HG03064 (cell line): ENCODE results near the gene ERGIC1.
"Not testable (repeated sequence)": the region's sequence is repeated elsewhere in the genome, so short reads cannot be mapped to it uniquely, and the experiment has no call there.

Source experiments
- ATAC-seq: cut with Tn5 transposase; IDR thresholded peaks from one replicate; pipeline ENCODE4 v1.9.1; 2021; ENCODE audit warnings: low read depth; ENCODE audit not compliant: unreplicated experiment

ERGIC1 gene

DNA sequence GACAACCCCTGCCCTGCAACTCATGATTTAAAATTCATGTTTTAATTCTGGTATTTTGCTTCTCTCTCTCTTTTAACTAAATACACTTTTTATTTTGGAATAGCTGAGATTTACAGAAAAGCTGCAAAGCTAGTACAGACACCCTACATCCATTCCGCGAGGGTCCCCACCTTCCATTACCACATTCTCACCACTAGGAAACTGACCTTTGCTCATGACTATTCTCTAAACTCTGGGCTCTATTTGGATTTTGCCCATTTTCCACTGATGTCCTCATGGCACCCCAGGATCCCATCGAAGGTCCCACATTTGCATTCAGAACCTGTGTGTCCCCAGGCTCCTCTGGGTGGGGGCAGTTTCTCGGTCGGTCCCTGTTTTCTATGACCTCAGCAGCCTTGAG lies 11.5 kb downstream of the ERGIC1 start:
- no peak for ATAC-seq

DNA sequence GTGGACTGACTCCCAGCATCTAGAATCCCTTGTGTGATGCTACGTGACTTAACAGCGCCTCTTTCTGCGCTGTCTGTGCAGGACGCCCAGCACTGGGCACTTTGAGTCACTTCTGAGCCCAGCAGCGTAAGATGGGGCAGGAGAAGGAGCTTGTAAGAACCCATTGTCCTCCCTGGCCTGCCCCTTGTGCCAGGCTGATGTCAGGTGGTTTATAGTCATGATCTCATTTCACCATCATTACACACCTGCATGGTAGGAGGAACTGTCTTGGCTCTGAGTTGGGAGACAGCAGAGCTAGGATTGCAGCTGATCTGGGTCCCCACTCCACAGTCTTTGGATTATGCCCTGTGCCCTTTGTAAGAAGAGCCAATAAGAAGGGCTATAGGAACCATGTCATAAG lies 12.2 kb downstream of the ERGIC1 start:
- no peak for ATAC-seq

DNA sequence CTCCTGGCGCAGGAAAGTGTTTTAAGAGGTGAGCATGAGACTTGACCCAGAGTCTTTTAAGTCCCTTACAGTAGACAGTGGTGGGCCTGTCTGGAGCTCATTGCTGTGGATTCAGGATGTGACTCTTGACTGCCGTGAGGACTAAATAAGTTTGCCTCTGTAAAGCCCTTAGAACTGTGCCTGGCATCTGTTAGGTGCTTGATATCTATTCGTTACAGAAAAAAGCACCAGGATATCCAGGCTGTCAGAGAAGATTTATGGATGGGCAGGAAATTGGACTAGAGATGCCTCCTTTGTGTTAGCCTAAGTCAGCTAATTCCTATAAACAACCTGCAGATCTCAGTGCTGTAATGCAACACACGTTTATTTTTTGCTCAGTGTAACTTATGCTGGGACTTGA lies 12.6 kb downstream of the ERGIC1 start:
- no peak for ATAC-seq

- ATAC-seq = not testable (repeated sequence)
Measured at GRCh38 chr5:172847584-172847983, 13.5 kb downstream of the ERGIC1 start.

GRCh38 chr5:172848419-172848818 lies 14.4 kb downstream of the ERGIC1 start:
- ATAC-seq = no peak

DNA sequence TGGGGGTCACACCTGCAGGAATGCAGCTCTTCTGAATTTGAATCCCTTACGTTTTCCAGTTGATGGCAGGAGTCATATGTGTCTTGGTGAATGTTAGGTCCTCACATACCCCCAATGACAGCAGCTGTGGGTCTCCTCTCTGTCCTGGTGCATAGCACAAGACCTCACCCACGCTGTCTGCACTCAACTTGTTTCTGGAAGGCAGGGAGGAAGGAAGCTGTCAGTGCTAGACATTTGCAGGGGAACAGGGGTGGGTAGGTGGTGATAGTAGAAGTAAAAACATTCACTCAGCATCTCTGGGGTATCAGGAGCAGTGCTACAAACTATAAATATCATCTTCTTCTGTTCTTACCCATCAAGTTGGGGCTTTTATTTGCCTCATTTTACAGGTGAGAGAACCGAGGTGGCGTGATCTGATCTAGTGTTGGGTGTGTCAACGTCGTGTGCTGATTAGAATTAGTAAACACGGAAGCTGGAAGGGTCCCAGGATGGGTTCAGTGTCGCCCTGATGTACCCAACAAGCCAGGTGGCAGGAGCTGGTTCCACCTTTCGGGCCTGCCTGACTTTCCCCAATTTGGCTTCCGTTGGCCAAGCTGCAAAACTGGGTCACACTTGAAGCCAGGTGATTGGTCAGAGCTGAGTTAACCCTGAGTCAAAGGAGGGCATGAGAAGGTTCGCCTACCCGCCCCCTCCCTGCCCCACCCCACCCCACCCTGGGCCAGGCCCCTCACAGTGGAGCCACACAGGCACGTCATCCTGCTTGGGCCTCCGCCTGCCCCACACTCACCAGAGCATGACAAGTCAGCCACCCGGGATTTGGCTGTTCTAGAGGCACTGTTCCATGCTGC lies 15.8 kb downstream of the ERGIC1 start:
- peak; percentile 66 for ATAC-seq

GRCh38 chr5:172850454-172850797 lies 16.4 kb downstream of the ERGIC1 start:
- ATAC-seq = no peak

DNA sequence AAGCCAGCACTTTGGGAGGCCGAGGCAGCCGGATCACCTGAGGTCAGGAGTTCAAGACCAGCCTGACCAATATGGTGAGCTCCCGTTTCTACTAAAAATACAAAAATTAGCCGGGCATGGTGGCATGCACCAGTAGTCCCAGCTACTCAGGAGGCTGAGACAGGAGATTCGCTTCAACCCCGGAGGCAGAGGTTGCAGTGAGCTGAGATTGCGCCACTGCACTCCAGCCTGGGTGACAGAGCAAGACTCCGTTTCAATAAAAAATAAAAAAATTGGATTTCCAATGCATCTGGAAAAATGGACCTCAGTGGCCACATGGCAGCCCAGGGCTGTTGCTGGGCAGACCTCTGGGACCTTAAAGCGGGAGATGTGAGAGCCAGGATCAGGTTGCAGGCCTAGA lies 17.2 kb downstream of the ERGIC1 start:
- not testable (repeated sequence) for ATAC-seq

DNA sequence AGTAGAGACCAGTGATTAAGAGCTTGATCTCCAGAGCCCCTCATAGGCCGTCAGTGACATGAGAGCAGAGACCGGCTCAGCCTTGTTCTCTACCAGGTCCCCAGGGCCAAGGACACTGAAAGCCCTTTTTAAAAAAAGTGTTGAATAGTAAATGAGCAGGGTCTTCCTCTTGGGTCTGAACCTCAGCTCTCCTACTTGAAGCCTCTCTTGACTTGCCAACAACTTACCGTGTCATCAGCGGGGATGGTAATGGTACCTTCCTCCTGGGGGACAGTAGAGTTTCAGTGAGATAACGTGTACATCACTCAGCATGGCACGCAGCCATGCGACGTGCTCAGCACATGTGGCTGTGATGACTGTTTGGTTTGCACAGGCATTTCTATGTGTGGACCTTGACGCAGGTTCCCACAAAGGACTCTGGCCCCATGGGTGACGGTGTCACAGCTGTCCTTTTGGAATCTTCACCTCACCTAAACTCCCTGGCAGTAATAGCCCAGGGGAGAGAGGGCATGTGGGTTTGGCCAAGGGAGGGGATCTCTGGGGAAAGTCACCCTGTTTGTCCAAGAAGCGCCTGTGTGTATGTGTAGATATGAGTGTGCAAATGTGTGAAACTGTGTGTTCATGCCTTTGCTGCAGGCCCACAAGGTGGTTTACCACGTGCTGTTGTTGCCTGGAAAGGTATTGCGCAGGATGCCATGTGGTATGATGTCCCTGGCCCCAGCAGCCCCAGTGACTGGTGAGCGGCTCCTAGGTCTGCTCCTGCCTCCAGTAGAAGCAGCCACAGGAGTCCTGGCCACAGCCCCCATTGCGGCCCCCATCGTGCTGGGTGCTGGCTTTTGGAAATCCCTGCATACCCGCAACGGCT lies 18.7 kb downstream of the ERGIC1 start:
- ATAC-seq = no peak

GRCh38 chr5:172853355-172853975 lies 19.4 kb downstream of the ERGIC1 start:
- no peak for ATAC-seq

- ATAC-seq = no peak
Measured at GRCh38 chr5:172854451-172854871, 20.4 kb downstream of the ERGIC1 start.

DNA sequence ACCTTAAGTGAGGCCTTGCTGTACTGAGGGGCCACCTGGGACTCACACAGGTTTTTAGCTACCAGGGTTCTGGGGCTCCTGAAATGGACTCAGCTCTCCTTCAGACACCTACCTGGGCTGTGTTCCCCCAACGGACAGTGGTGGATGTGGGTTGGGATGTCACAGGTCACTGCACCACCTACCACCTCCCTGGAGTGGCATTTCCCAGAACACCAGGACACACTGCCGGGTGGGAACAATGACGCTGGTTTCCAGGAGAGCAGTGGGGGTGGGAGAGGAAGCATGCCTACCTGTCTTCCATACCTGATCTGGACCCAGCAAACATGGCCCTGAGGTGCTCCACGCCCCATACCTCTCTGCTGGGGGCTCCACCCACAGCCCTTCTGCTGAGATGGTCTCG lies 20.9 kb downstream of the ERGIC1 start:
- ATAC-seq = no peak

- no peak for ATAC-seq
Measured at GRCh38 chr5:172855597-172856292, 21.7 kb downstream of the ERGIC1 start.

GRCh38 chr5:172856336-172856735 lies 22.3 kb downstream of the ERGIC1 start:
- no peak for ATAC-seq

DNA sequence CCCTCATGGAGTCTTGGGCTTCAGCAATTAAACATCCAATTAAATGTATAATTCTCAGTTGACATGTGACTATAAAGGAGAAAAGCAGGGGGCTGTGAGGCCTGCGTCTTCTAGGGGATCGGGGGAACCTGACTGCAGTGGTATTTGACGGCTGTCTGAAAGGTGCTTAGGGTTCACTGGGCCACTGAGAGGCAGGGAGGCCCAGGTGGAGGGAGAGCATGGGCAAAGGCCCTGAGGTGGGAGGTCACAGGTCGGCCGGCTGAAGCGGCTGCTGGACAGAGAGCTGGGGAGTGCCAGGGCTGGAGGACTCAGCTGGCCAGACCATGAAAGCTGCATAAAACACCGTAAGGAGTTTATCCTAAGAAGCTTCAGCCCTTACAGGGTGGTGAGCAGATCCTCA lies 23.9 kb downstream of the ERGIC1 start:
- ATAC-seq = no peak

DNA sequence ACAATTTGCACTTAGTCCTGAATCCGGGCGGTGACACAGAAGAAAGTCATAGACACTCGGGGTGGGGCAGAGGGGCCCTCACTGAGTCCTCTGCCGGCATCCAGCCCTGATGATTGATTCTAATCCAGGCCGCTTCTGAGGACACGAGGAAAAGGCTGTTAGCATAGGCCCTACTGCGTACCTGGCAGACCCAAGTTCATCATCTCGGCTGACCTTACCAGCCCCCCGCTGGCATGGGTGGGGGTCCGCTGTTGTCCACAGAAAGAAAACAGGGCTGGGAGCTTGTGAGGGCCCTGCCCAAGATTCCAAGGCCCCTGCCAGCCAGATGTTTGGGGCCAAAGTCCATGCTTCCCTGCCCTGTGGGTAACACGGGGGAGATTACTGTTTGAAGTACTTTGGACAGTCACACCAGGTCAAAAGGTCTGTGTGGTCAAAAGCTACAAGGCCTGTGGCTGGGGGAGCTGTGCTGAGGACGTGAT lies 24.5 kb downstream of the ERGIC1 start:
- no peak for ATAC-seq

DNA sequence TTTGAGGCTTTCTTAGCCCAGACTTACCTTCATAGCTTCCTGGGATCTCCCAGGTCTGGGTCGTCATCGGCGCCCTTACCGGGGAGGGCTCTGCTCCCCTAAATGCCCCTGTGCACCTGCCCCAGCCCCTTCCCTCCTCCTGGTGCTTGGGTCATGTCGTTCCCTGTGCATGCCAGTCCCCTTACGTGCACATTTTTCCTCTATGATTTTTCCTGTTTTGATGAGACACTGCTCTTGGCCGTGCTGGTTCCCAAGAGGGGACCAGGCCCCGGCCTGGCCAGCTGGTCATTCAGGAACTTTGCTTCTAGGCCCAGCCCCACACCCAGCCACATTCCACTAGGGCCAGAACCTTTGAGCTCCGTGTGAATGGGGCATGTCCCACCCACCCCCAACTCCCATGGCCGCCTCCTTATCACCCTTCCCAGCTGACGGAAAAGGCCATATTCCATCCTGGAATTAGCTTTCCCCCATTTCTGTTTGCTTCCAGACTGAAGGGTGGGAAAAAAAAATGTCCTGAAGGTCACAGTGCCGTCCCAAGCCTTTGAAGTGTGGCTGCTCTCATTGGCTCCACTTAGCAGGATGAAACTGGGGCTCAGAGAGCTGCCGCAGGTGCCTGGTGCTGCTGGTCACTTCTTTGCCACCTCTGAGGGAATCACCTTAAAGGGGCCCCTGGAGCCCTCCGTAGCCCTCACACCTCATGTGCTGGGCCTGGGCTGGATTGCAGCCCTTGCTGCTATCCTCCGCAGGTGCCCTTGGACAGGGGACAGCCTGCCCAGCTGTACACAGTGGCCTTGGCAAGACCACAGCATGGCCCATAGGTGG lies 25.1 kb downstream of the ERGIC1 start:
- no peak for ATAC-seq

DNA sequence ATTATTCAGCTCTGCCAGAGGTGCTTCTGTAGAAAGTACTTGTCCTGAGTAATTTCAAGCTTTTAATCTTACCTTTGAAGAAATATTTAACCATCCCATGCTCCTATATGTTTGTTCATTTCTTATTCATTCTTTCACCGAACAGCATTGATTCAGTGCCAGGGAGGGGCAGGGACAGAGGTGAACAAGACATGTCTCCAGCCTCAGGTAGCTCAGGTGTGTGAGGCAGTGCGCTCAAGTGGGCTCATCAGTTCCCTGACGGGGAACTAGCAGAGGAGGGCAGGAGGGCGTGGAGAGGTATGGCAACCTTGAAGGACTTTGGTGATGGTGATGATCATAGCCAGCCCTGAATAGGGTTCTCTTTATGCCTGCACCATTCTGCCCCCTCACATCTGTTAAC lies 25.9 kb downstream of the ERGIC1 start:
- ATAC-seq = no peak

DNA sequence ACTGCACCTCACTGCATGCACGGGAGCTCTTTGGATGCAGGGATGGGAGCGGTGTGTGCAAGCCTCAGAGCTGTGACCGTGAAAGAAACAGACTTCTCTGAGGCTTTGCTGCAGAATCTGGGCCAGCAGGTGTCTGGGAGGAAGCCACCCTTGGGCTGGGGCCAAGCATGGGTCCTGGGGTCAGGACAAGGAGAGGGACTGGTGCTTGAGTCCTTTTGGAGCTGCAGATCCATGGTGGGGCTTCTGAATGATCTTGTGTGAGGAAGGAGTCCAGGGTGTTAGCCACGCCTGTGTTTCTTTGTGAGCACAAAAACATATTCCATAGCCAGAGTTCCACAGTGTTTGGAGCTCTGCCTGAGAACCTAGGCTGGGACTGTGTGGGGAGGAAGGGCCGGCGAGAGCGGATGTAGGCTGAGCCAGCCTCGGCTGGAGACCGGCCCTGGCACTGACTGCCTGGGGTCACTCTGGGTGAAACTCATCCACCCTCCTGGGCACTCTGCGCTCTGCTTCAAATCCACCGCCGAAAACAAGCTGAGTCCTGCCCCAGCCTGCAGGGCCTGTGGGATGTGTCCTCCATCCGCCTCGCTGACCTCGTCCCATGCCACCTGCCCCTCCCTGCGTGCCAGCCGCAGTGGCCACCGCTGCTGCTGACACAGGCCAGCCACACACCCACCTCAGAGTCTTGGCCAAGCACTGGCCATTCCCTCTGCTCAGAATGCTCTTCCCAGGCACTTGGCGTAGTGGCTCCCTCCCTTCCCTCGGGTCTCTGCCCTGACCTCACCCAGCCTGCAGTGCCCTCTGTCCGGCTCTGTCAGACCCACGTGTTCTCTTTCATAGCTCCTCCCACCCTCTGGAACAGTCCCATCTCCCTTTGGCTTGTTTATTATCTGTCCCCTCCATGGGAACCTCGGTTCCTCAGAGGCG lies 26.7 kb downstream of the ERGIC1 start:
- no peak for ATAC-seq
